HL-60 (cell line): Measurements from ENCODE around the gene FRAS1.

Experiments
- DNase-seq, 2 experiments: peaks; one replicate each; pipeline ENCODE4 v3.0.0-alpha.2; 2010 to 2020; ENCODE audit warnings: low read depth in 1 of 2, low spot score in 1 of 2
- H3K27ac ChIP-seq: fragments of 250-450 bp; sonication (Bioruptor Pico); replicated peaks from 2 replicates; pipeline ENCODE4 v1.5.1; 2020; ENCODE audit warnings: mild to moderate bottlenecking, moderate library complexity
- H3K27me3 ChIP-seq: fragments of 250-450 bp; sonication (Bioruptor Pico); 2 replicates; pipeline ENCODE4 v1.5.1; 2021; ENCODE audit warnings: mild to moderate bottlenecking, moderate library complexity; ENCODE audit not compliant: insufficient read depth, poor library complexity, severe bottlenecking
- H3K4me3 ChIP-seq: replicated peaks from 2 replicates; pipeline ENCODE4 v1.5.1; 2011; ENCODE audit warnings: mild to moderate bottlenecking, control low read depth, low read length; ENCODE audit not compliant: insufficient read depth
- CTCF ChIP-seq: IDR thresholded peaks from one replicate; pipeline ENCODE4 v1.5.1; 2011; ENCODE audit warnings: low read length, control low read depth, inconsistent platforms; ENCODE audit not compliant: insufficient read depth
- GABPA ChIP-seq: IDR thresholded peaks from 2 replicates; pipeline ENCODE4 v1.6.1; 2012; ENCODE audit warnings: low read depth
- POLR2AphosphoS5 ChIP-seq: IDR thresholded peaks from 2 replicates; pipeline ENCODE4 v1.6.1; 2012; ENCODE audit warnings: low read depth
- REST ChIP-seq: IDR thresholded peaks from 2 replicates; pipeline ENCODE4 v1.6.1; 2012; ENCODE audit warnings: low read depth; ENCODE audit not compliant: insufficient replicate concordance
- SPI1 ChIP-seq: IDR thresholded peaks from 2 replicates; pipeline ENCODE4 v1.6.1; 2012; ENCODE audit warnings: low read depth, mild to moderate bottlenecking, borderline replicate concordance

Gene FRAS1

GRCh38 chr4:78322032-78322431, 264.9 kb downstream of the FRAS1 start:
- TF ChIP-seq REST: no peak
- TF ChIP-seq CTCF: no peak
- no peak for TF ChIP-seq POLR2AphosphoS5
- TF ChIP-seq GABPA: no peak
- no peak for DNase-seq
- H3K4me3 ChIP-seq: no peak overlapping the region
- peaks cover 4% of the 10 kb centered on the region for H3K27me3 ChIP-seq
- H3K27ac ChIP-seq: no peak overlapping the region

- TF ChIP-seq POLR2AphosphoS5 (no peak), SPI1 (no peak), REST (no peak), GABPA (no peak), CTCF (no peak)
- DNase-seq: no peak
- H3K27me3 ChIP-seq: peaks cover 4% of the 10 kb centered on the region
- H3K4me3 ChIP-seq: no peak overlapping the region
- H3K27ac ChIP-seq: no peak overlapping the region
Measured at GRCh38 chr4:78323439-78323838, 266.3 kb downstream of the FRAS1 start.

- no peak for TF ChIP-seq GABPA
- TF ChIP-seq CTCF: no peak
- no peak for TF ChIP-seq POLR2AphosphoS5
- no peak for TF ChIP-seq REST
- TF ChIP-seq SPI1: no peak
- H3K27ac ChIP-seq: no peak overlapping the region
Measured at GRCh38 chr4:78324625-78325024, 267.5 kb downstream of the FRAS1 start.

More at GRCh38 chr4:78324625-78325024, 267.5 kb downstream of the FRAS1 start:
- Histone ChIP-seq H3K27me3 (peaks cover 4% of the 10 kb centered on the region), H3K4me3 (no peak overlapping the region)
- DNase-seq: no peak
